Body of pancreas (tissue), 4 donors: Measurements from ENCODE around the gene RIN3.

ENCODE experiments used
- CTCF ChIP-seq, 7 experiments: fragments of 450-650 bp in 4 of 7; fragments of 200-600 bp in 3 of 7; sonication (generic) in 3 of 7; IDR thresholded peaks; one replicate each; pipeline ENCODE4 v1.5.1; 2016 to 2019; ENCODE audit warnings: antibody characterized with exemption in 7 of 7
- POLR2A ChIP-seq, 3 donors: fragments of 450-650 bp; IDR thresholded peaks; one replicate each; pipeline ENCODE4 v1.6.1; 2016; ENCODE audit warnings: antibody characterized with exemption in 3 of 3, mild to moderate bottlenecking in 2 of 3

GRCh38 chr14:92650581-92651105, 137.1 kb downstream of the RIN3 start:
- TF ChIP-seq CTCF (IDR thresholded peaks at IDR 0.05) (no peak), POLR2A (IDR thresholded peaks at IDR 0.05) (no peak)
